GM21360 (cell line): Measurements from ENCODE around the gene MYL6B.

Experiments
- ATAC-seq: cut with Tn5 transposase; IDR thresholded peaks from one replicate; pipeline ENCODE4 v1.9.1; 2021; ENCODE audit warnings: mild to moderate bottlenecking, moderate library complexity; ENCODE audit not compliant: unreplicated experiment

MYL6B gene

DNA sequence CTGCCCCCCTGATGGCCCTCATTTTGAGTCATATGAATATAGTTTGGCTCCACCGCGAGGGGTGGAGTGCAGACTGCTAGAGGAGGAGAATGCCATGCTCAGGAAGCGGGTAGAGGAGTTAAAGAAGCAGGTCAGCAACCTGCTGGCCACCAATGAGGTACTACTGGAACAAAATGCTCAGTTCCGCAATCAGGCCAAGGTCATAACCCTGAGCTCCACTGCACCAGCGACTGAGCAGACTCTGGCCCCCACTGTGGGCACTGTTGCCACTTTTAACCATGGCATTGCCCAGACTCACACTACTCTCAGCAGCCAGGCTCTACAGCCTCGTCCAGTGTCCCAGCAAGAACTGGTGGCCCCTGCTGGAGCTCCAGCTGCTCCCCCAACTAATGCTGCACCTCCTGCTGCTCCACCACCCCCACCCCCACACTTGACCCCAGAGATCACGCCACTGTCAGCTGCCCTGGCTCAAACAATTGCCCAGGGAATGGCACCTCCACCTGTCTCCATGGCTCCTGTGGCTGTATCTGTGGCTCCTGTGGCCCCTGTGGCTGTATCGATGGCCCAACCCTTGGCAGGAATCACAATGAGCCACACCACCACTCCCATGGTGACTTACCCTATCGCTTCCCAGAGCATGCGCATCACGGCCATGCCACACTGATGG is 31.1 kb upstream of the MYL6B start:
- no peak for ATAC-seq

DNA sequence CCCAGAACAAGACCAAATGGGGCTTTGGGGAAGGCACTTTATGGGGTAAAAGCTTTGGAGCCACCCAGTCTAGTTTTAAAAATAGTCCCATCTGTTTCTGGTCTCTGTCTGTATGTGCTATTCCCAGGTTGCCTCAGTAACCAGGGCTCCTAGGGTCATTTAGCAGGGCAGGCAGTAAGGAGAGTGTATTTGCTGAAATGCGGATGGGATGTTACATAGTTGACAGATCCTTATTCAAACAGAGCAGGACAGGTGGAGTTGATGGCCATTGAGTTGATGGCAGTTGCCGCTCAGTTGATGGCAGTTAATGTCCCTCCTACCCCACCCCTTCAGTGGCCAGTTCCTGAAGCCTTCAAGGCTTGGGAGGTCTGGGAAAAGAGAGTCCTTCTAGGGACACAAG is 29.8 kb upstream of the MYL6B start:
- no peak for ATAC-seq

DNA sequence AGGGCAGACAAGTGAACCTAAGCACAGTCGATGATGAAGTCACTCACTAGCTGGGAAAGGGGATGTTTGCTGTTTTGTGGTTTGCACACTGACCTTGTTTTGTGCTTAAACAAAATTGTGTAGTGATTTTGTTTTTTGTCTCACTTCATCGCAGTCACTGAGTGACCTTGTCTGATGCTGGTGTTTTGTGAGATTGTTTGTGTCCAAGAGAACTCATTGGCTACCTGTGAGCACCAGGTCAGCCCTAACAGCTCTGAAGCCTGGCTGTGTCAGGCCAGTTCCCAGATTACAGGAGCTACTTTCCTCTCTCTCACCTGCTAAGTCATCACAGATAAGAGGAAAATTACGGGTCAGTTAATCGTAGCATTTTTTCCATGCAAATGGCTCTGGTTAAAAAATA is 28.3 kb upstream of the MYL6B start:
- no peak for ATAC-seq

DNA sequence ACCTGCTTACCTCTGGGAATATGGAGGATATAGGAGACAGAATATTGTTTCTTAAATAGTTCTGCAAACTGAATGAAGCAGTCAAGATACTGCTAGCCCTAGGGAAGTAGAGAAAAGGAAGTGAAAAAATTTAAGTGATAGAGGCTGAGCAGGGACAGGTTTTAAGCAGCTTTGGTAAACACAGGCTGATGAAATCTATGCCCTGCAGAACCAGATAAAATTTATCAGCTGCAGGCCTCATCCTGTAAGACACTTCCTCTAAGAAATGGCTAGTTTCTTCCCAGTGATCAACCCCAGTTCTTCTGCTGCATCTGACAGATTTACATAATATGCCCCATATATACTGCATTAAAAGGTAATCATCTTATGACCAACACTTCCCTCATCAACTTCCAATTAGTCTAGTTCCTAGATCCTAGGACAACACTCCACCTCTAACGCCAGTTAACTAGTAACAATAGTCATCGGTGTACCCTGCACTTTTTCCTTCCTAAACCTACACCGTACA is 25.6 kb upstream of the MYL6B start:
- no peak for ATAC-seq

DNA sequence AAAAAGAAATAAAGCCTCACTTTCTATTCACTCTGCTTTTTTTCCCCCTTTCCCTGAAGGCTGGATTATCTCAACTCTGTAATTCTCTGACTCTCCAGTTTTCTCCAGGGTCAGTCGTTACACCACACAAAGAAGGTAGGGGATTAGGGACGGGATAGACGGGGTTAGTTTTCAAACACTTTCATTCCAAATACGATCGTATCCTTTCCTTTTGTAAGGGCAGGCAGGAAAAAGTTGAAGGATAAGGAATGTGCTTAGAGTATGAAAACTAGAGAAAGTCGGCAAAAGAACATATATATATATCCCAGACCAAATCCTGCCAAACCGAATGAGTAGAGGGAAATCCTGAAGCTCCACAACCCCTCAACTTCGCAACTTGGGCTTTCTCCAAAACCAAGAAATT is 24.9 kb upstream of the MYL6B start:
- no peak for ATAC-seq

DNA sequence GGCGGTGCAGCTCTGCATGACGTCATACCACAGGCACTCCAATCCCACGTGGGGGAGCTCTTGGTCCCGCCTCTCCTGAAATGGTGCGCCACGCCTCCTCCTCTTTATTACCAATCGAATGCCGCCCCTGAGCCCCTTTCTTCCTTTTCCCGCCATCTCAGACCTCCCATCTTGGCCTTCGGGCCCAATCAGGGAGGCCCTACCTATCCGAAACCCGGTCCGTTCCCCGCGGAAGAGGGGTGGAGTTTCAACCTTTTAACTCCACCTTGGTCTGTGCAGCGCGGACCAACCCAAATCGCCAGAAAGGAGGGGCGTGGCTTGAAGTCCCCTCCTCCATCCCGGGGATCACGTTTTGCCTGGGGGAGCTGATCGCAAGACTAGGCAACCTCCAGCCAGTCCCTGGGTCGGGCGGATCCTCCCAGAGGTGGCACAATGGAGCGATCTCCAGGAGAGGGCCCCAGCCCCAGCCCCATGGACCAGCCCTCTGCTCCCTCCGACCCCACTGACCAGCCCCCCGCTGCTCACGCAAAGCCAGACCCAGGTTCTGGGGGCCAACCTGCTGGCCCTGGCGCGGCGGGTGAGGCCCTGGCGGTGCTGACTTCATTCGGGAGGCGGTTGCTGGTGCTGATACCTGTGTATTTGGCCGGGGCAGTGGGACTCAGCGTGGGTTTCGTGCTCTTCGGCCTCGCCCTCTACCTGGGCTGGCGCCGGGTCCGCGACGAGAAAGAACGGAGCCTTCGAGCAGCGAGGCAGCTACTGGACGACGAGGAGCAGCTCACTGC is 24.3 kb upstream of the MYL6B start, which contains the start of gene ESYT1:
TSS of gene ESYT1 (plus strand) at position 380 of the 782 bp plus-strand sequence. CDS start at position 433, 53 bp downstream.
- peak; percentile 85 for ATAC-seq

DNA sequence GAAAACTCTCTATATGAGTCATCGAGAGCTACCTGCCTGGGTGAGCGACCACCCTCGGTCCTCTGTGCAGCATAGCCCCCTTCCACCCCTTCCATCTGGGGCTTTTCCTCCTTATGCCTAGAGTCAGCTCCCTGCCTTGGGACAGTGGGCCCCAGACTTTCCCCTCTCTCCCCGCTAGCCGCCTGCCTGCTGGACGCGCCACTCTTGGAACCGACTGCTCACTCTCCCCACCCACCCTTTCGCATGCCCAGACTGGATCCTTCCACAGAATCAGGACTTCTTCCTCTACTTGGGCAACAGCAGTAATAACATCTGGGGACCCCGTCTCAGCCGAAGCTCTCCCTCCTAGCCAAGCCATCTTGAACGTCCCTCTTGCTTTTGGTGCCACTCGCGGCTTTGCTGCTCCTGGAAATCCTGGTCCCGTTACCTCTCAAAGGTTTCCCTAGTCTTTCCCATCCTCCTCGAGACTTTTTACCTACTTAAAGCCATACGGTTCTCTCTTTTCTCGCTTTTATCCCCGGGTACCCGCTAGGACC is 23.6 kb upstream of the MYL6B start:
- no peak for ATAC-seq

DNA sequence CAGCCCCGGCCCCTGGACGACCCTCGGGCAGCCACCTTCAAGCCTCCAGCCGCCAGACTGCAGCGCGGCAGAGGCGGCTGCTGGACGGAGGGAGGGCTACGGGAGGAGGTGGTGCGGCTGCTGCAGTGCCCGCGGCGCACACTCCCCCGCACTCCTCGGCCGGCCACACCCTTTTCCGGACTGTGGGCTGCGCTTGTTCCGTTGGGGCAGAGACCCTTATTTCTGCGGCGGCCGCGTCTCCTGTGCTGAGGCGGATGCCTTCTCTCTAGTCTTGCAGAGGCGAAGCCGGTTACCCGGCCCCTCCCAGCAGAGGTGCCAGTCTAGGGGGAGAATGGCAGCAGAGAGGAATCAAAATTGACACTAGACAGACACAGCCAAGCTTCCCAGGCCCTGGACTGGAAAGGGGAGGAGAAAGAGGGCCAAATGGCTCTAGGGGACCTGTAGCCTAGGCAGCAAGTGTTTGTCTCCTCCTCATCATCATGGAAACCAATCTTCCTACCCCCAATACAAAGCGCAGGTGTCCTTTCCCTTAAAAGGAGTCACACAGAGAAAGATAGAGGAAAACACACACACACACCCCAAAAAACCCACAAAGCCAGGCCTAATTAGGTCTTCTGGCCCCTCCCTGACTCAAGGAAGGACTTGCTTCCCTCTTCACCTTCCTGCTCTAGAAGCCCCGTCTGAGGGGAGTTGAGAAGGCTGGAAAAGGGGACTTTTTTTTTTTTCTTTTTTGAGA is 23.0 kb upstream of the MYL6B start:
- ATAC-seq = no peak

DNA sequence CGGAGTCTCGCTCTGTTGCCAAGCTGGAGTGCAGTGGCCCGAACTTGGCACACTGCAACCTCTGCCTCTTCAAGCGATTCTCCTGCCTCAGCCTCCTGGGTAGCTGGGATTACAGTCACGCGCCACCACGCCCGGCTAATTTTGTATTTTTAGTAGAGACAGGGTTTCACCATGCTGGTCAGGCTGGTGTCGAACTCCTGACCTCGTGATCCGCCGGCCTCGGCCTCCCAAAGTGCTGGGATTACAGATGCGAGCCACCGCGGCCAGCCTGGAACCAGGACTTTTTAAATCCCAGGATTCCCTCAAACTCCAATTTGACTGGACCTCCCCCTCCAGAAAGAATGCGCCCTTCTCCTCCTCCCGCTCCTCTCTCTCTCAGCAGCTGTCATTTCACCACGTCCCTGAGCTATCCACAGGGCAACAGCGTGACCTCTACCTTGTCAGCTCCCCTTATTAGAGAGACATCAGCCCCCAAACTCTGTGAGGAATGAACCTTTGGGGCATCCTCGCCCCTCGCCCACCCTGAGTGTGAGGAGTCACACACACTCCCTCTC is 22.4 kb upstream of the MYL6B start:
- no peak for ATAC-seq

DNA sequence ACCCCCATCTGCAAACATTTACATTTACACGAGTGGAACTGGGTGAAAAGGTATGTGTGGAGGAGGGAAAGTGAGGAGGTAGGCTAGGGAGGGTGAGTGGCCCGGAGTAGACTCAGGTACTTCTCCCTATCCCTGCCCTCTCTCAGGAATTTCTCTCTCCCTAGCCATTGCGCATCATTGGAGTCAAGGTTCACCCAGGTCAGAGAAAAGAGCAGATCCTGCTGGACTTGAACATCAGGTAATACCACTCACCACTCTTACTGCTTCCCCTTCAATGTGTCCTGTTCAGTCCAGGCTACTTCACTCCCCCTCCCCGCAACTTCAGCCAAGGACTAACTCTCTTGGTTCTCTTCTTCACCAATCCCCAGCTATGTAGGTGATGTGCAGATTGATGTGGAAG is 21.5 kb upstream of the MYL6B start:
- ATAC-seq = no peak

DNA sequence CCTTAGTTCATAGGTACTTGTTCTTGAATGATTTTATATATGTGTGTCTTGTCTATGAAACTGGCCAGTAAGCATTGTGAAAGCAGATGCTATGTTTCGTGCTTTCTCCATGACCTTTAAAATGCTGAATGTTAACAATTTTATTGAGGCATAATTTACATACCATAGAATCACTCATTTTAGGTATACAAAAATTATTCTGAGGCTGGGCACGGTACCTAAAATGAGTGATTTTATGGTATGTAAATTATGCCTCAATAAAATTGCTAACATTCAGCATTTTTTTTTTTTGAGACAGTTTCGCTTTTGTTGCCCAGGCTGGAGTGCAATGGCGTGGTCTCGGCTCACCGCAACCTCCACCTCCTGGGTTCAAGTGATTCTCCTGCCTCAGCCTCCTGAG is 17.5 kb upstream of the MYL6B start:
- ATAC-seq = no peak

DNA sequence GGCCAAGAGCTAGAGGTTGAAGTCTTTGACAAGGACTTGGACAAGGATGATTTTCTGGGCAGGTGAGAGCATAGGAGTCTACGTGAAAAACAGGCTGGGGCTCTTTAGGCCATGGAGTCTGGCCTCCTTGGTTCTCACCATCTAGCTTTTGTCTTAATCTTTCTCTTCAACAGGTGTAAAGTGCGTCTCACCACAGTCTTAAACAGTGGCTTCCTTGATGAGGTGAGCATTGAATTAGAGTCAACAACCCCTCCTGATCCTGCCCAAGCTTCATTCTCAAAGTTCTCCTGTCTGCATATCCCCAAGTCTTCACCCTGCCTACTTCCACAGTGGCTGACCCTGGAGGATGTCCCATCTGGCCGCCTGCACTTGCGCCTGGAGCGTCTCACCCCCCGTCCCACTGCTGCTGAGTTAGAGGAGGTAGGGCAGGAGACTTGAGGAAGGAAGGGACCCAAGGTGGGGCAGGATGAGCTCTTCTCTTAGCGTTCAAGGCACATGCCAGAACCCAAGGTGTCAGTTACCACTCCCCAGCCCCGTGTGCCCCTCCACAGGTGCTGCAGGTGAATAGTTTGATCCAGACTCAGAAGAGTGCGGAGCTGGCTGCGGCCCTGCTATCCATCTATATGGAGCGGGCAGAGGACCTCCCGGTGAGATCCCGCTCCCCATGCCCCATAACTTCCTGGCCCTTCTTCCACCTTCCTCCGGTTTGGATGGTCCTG is 14.4 kb upstream of the MYL6B start:
- no peak for ATAC-seq

DNA sequence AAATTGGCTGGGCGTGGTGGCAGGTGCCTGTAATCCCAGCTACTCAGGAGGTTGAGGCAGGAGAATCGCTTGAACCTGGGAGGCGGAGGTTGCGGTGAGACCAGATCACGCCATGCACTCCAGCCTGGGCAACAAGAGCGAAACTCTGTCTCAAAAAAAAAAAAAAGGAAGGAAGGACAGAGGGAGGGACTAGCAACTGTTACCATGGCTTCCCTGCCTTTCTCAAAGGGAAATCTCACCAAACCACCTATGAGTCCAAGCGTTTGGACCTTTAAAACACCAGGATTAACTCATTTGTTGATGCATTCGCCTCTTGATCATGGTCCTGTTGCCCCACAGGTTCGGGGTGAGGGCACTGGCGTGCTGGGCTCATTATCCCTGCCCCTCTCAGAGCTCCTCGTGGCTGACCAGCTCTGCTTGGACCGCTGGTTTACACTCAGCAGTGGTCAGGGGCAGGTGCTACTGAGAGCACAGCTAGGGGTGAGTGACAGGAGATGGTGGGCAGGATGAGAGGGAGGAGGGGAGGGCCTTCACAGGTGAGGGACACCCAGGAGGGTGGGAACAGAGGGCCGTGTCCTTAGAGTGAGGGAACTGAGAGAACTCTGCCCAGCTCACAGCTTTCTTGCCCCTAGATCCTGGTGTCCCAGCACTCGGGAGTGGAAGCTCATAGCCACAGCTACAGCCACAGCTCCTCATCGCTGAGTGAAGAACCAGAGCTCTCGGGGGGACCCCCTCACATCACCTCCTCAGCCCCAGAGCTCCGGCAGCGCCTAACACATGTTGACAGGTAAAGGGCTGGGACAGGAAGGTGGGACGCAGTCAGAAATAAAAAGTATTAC is 10.2 kb upstream of the MYL6B start:
- ATAC-seq = no peak

DNA sequence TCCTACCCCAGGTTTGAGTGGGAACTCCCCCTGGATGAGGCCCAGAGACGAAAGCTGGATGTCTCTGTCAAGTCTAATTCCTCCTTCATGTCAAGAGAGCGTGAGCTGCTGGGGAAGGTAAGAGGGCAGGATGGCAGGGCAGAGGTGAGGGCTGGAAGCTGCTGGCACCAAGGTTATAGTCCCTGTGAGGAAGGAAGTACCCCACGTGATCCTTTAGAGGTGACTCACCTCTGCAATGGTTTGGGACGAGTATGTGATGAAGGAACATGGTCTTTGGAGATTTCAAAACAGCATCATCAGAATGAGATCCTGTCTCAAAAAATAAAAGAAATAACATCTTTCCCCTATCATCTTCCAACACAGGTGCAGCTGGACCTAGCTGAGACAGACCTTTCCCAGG is 9.2 kb upstream of the MYL6B start:
- ATAC-seq = no peak

DNA sequence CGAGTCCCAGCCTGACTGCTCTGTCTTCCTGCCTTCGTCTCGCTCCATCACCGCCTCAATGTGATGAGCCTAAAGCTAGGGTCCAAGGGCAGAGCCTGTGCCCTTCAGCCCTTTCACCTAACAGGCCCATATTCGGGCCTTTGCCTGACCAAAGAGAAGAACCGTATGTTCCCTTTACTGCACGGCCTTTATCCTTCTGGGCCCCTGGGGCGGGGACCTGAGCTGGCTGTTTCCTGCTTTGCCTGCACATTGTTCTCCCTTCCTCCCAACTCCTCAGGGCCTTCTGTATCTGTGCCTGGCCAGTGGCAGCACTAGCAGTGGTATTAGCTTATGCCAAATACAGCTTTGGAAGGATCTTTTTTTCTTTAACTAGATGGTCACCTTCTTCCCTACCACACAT is 8.5 kb upstream of the MYL6B start:
- no peak for ATAC-seq

DNA sequence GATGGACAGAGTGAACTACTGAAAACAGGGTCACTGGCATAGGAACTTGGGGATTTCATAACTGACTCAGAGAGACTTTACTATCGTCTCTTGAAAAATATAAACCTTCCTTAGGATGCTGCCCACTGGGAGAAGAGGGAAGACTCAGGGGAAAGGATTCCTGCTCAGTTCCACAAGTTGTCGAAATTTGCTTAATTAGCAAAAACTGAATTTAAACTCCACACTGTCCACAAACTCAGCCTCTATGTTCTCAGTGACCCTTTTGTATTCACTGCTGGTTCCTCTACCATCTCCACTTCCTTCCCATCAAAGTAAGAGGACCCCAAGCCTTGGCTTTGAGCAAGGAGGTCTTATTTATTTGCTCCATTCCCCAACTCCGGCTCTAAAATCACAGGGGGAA is 7.2 kb upstream of the MYL6B start:
- ATAC-seq = no peak

DNA sequence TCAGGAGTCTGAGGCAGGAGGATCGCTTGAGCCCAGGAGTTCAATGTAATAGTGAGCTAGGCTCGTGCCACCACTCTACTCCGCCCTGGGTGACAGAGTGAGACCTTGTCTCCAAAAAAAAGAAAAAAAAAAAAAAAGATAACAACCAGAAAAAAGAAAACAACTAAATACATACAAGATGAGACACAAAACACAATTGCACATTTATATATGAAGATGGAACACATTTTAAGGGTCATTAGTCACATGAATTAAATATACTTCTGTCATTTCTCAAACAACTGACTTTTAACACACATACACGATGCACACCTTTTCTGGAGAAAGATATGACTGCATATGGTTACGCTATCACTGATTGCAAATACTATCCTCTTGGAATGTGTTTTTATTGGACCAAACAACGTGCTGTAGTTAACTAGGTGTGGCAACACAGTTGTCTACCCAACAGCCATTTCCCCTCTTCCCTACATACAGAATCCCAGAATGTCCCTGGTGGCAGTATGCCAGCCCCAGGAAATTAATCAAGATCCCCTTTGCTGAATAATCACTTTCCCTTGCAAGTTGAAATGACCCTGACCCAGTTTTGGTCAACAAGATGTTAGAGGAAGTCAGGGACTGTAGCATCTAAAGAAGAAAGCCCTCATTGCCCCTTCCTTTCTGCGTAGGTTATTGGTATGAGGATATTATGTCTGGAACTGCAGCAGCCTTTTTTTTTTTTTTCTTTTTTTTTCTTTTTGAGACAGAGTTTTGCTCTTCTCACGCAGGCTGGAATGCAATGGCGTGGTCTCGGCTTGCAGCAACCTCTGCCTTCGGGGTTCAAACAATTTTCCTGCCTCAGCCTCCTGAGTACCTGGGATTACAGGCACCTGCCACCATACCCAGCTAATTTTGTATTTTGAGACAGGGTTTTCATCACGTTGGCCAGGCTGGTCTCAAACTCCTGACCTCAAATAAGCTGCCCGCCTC is 5.6 kb upstream of the MYL6B start:
- no peak for ATAC-seq

DNA sequence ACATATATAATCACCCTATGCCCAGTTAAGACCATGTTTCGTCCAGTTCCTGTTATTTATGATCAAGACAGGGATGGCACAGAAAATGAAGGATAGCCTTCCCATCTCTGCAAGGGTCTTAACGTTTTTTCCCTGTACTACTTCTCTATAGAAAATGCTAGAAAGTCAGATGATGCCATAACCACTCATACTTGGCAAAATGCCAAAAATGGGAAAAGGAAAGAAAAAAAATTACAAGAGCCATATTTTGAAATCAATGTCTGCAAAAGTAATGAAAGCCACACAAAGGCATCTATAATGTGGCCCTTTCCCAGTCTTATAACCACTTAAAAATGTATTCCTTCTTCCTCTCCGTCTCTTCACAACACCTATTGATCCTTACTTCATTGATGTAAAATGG is 1.8 kb upstream of the MYL6B start:
- no peak for ATAC-seq
